Right hindlimb (tissue), 1 donor: ENCODE data around the gene GLS.

Source experiments
- DNase-seq: peaks from one replicate; pipeline ENCODE4 v3.0.0-alpha.2; 2018

The GLS gene

GRCh38 chr2:190888449-190888848 lies 7.8 kb downstream of the GLS start:
- DNase-seq: no peak

- no peak for DNase-seq
These were observed 8.7 kb downstream of the GLS start for GRCh38 chr2:190889175-190889943.

GRCh38 chr2:190891372-190891771 lies 10.8 kb downstream of the GLS start:
- no peak for DNase-seq

- DNase-seq: no peak
These were observed 11.3 kb downstream of the GLS start for GRCh38 chr2:190891889-190892288.

- no peak for DNase-seq
These were observed 12.5 kb downstream of the GLS start for GRCh38 chr2:190893157-190893556.

GRCh38 chr2:190896477-190896876 lies 15.9 kb downstream of the GLS start:
- DNase-seq: no peak

- no peak for DNase-seq
These were observed 23.3 kb downstream of the GLS start for GRCh38 chr2:190903693-190904450.

- no peak for DNase-seq
These were observed 24.1 kb downstream of the GLS start for GRCh38 chr2:190904640-190905261.

- no peak for DNase-seq
These were observed 27.9 kb downstream of the GLS start for GRCh38 chr2:190908532-190908931.

- no peak for DNase-seq
These were observed 29.1 kb downstream of the GLS start for GRCh38 chr2:190909680-190910079.

- DNase-seq: no peak
These were observed 29.9 kb downstream of the GLS start for GRCh38 chr2:190910341-190911136.

- no peak for DNase-seq
These were observed 31.2 kb downstream of the GLS start for GRCh38 chr2:190911813-190912212.

- no peak for DNase-seq
These were observed 32.1 kb downstream of the GLS start for GRCh38 chr2:190912726-190913125.

GRCh38 chr2:190913725-190914124 lies 33.1 kb downstream of the GLS start:
- no peak for DNase-seq

GRCh38 chr2:190916829-190917228 lies 36.2 kb downstream of the GLS start:
- DNase-seq: no peak

GRCh38 chr2:190920085-190920484 lies 39.5 kb downstream of the GLS start:
- no peak for DNase-seq

- DNase-seq: no peak
These were observed 41.8 kb downstream of the GLS start for GRCh38 chr2:190922376-190922775.

GRCh38 chr2:190927301-190927700 lies 46.7 kb downstream of the GLS start:
- no peak for DNase-seq

- DNase-seq: no peak
These were observed 49.3 kb downstream of the GLS start for GRCh38 chr2:190929919-190930318.

- DNase-seq: no peak
These were observed 49.8 kb downstream of the GLS start for GRCh38 chr2:190930411-190930810.

- DNase-seq: no peak
These were observed 51.9 kb downstream of the GLS start for GRCh38 chr2:190932514-190932913.

GRCh38 chr2:190933361-190933760 lies 52.7 kb downstream of the GLS start:
- no peak for DNase-seq

GRCh38 chr2:190935054-190935453 lies 54.4 kb downstream of the GLS start:
- no peak for DNase-seq
